Urothelium cell line (cell line): ENCODE data around the gene KIAA1549.
A peak's percentile ranks its signal among the peaks of the same experiment; 100 is the strongest.
"Not testable (repeated sequence)": the region's sequence is repeated elsewhere in the genome, so short reads cannot be mapped to it uniquely, and the experiment has no call there.

Experiments
- DNase-seq: peaks from one replicate; pipeline ENCODE4 v3.0.0; 2011; ENCODE audit warnings: low spot score, mixed read lengths
- FAIRE-seq: peaks from 2 replicates; lab custom pipeline; 2011; peaks lifted over from hg19 to GRCh38; lab: Jason Lieb, UNC

The KIAA1549 gene

GRCh38 chr7:138981332-138982203, at the start of gene KIAA1549:
Gene KIAA1549 (minus strand): TSS chr7:138981389. CDS start chr7:138981269, 120 bp downstream.
- FAIRE-seq (no peak), DNase-seq (peak; percentile 87)

- FAIRE-seq: no peak
- DNase-seq: no peak
Observed at GRCh38 chr7:139029353-139029752, 48.2 kb upstream of the KIAA1549 start.

GRCh38 chr7:139026551-139026950, 45.4 kb upstream of the KIAA1549 start:
- FAIRE-seq (no peak), DNase-seq (no peak)

GRCh38 chr7:139025861-139026260, 44.7 kb upstream of the KIAA1549 start:
- FAIRE-seq, DNase-seq: not testable (repeated sequence)

- FAIRE-seq (no peak), DNase-seq (no peak)
Observed at GRCh38 chr7:139023076-139023475, 41.9 kb upstream of the KIAA1549 start.

GRCh38 chr7:139022286-139022685, 41.1 kb upstream of the KIAA1549 start:
- DNase-seq (no peak), FAIRE-seq (no peak)

- FAIRE-seq: no peak
Observed at GRCh38 chr7:139018910-139019309, 37.7 kb upstream of the KIAA1549 start.

GRCh38 chr7:139016931-139017511, 35.8 kb upstream of the KIAA1549 start:
- peak; percentile 72 for DNase-seq
- FAIRE-seq: no peak

More at GRCh38 chr7:139018910-139019309, 37.7 kb upstream of the KIAA1549 start:
- no peak for DNase-seq

- DNase-seq (no peak), FAIRE-seq (no peak)
Observed at GRCh38 chr7:139011373-139011772, 30.2 kb upstream of the KIAA1549 start.

GRCh38 chr7:139004321-139005090, 23.3 kb upstream of the KIAA1549 start:
- DNase-seq (no peak), FAIRE-seq (no peak)

- no peak for DNase-seq
- no peak for FAIRE-seq
Observed at GRCh38 chr7:138999414-138999813, 18.2 kb upstream of the KIAA1549 start.

GRCh38 chr7:138992052-138992531, 10.9 kb upstream of the KIAA1549 start:
- no peak for DNase-seq
- no peak for FAIRE-seq

GRCh38 chr7:138987686-138988085, 6.5 kb upstream of the KIAA1549 start:
- no peak for FAIRE-seq

GRCh38 chr7:138982204-138982623, 1.0 kb upstream of the KIAA1549 start:
- no peak for DNase-seq
- no peak for FAIRE-seq

More at GRCh38 chr7:138987686-138988085, 6.5 kb upstream of the KIAA1549 start:
- no peak for DNase-seq

- no peak for FAIRE-seq
- no peak for DNase-seq
Observed at GRCh38 chr7:138980563-138981291, 462 bp downstream of the KIAA1549 start.

GRCh38 chr7:138979988-138980562, 1.1 kb downstream of the KIAA1549 start:
- no peak for FAIRE-seq
- DNase-seq: no peak

GRCh38 chr7:138979226-138979979, 1.8 kb downstream of the KIAA1549 start:
- no peak for FAIRE-seq
- no peak for DNase-seq

GRCh38 chr7:138978541-138979184, 2.5 kb downstream of the KIAA1549 start:
- no peak for DNase-seq
- no peak for FAIRE-seq

- FAIRE-seq, DNase-seq: not testable (repeated sequence)
Observed at GRCh38 chr7:138976161-138976560, 5.0 kb downstream of the KIAA1549 start.
